Urothelium cell line (cell line): ENCODE results near the gene FUT2.

Experiments used
- DNase-seq: peaks from one replicate; pipeline ENCODE4 v3.0.0; 2011; ENCODE audit warnings: low spot score, mixed read lengths
- FAIRE-seq: peaks from 2 replicates; lab custom pipeline; 2011; peaks lifted over from hg19 to GRCh38; lab: Jason Lieb, UNC

Gene FUT2

DNA sequence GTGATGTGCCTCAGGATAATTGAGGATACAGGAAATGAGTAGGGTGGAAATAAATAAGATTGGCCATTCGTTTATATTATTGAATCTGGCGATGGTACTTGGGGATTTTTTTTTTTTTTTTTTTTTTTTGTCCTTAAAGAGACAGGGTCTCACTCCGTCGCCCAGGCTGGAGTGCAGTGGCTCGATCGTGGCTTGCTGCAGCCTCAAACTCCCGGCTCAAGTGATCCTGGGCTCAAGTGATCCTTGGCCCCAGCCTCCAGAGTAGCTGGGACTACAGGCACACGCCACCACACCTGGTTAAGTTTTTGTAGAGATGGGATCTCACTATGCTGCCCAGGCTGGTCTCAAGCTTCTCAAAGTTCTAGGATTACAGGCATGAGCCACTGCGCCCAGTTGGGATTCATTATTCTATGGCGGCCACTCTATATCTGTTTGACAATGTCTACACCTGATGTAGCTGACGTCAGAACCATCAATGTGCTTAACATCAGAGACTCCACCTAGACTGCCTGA, 26.5 kb downstream of the FUT2 start:
- no peak for DNase-seq
- no peak for FAIRE-seq

GRCh38 chr19:48724796-48725753, 29.3 kb downstream of the FUT2 start:
- FAIRE-seq (no peak), DNase-seq (peak; percentile 72)

- no peak for DNase-seq
These were observed 30.8 kb downstream of the FUT2 start for GRCh38 chr19:48726556-48726955.

DNA sequence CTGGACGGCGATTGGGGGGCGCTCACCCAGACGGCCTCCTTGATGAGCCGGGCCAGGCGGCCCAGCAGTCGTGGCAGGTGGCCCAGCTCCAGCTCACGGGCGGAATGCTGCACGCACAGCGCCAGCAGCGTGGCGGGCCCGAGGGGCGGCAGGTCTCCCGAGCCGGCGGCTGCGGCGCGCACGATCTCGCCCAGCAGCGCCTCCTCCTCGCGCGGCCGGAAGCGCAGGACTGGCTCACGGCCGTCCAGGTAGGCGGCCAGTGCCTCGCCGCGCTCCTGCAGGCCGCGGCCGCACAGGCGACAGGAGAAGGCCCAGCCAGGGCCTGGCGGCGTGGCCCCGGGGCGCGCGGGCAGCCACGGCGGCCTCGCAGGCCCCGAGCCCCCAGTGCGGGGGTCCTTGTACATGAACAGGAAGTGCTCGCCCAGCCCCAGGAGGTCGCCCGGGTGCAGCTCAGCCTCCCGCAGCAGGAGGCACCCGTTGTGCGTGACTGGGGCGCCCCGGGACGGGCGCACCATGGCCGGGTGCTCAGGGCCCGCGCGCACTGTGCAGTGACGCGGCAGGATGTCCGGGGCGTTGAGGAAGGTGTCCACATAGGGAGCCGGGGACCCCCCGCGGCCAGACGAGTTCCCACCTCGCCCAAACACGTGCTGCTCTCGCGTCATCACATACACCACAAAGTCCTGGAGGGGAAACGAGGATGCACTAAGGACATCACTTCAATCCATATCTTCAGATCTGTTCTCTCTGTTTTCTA, 33.3 kb downstream of the FUT2 start:
- no peak for FAIRE-seq
- DNase-seq, result no peak

More at GRCh38 chr19:48726556-48726955, 30.8 kb downstream of the FUT2 start:
- FAIRE-seq, result no peak

DNA sequence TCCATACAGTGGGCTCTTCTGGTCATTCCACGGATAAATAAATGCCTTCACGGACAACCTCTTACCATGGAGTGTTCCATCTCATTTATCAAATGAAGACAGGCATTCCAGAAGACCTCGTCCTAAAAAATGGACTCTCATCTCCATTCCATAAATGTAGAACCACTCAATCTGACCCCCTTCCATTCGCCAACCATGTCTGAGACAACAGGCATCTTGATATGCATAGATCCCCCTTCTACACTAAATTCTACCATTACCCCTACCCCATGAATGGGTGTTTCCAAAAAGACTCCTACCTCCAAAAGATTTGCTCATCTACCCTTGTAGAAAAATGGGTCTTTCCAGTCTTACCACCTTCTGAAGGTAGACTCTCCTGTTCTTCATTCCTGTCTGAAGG, 35.7 kb downstream of the FUT2 start:
- DNase-seq (no peak), FAIRE-seq (no peak)

DNA sequence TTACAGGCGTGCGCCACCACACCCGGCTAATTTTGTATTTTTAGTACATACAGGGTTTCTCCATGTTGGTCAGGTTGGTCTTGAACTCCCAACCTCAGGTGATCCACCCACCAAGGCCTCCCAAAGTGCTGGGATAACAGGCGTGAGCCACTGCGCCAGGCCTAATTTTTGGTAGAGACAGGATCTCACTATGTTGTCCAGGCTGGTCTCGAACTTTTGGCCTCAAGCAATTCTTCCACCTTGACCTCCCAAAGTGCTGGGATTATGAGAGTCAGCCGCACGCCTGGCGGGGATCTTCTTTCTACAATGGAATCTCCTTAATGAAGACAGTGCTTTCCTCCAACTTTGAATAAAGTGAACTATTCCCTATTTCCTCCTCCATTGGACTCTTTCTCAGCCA, 38.9 kb downstream of the FUT2 start:
- FAIRE-seq (no peak), DNase-seq (no peak)

DNA sequence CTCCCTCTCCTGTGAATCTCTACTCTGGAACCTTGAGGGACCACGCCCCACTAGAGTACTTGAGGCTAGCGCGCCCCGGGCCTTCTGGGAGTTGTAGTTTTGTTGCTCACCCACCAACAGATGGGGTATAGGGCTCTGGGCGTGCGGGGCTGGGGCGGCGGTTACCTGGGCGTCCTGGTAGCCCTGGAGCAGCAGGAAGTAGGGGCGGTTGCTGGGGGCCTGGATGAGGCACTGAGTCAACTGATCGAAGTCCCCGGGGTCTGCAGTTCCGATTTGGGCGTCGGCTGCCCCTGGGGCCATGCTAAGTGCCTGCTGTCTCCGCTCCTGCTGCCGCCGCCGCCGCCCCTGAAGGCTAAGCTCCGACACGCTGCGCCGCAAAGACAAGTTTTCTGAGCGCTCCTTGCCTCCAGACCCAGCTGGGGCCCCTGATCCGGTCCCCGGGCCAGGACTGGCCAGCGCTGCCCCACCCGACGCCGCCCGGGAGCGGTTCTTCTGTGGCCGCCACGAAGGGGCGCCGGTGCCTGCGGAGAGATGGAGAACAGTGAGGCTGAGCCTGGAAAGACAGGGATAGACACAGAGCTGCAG, 39.4 kb downstream of the FUT2 start:
- DNase-seq (no peak), FAIRE-seq (no peak)

DNA sequence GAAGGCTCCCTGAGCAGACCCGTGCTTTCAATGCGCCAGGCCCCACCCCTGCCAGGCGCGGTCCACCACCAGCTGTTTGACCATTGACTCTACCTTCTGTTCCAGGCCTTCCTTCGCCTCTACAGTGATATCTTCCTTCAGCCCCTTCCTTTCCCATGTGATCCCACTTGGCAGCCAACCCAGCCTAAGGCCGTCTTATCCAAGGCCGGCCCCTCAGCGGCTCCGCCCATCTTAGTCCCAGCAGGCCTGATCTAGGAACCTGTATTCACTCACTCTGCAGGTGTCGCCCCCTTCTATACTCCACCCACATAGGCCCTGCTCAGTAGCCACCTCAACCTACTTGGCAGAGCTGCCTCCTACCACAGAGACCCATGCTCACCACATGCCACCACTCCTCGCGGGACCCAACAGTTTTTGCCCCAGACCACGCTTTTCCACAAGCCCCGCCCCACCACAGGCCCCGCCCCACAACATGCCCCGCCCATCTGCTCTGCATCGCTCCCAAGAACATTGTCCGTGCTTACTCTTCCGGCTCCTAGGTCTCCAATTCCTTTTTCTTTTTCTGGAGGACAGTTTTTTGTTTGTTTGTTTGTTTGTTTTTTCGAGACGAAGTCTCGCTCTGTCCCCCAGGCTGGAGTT, 41.7 kb downstream of the FUT2 start:
- DNase-seq (no peak), FAIRE-seq (no peak)

GRCh38 chr19:48738557-48739403, 43.0 kb downstream of the FUT2 start:
- DNase-seq, result peak; percentile 99

DNA sequence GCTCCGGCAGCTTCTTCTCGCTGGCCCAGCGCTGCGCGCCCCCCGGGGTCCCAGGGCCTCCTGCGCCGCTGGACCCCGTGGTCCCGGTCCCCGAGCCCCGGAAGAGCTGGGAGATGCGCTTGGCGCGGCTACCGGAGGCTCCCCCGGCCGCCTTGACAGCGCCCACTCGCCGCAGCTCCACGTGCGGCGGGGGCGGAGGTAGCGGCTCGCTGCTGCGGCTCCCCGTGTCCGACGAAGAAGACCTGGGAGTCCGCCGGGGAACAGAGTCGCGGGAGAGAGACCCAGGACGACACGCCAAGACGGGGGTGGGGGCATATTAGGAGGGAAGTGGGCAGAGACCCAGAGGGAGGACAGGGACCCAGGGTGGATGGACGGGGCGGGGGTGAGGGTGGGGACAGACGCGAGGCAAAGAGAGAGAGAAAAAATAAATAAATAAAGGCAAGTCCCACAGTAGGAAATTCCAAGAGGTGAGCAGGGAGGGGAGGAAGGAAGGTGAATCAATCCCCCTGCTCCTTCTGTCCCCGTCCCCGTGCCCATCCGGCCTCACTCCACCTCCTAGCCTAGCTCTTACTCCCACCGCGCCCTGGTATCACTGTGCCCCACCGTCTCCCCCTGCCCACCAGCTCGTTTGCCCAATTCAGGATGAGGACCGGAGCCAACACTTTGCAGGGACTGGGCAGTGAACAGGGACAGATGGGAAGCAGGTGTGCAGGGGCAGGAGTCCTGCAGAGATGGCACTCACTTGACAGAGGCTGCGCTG, 43.8 kb downstream of the FUT2 start:
- DNase-seq (no peak), FAIRE-seq (no peak)

More at GRCh38 chr19:48738557-48739403, 43.0 kb downstream of the FUT2 start:
- peak; percentile 52 for FAIRE-seq

DNA sequence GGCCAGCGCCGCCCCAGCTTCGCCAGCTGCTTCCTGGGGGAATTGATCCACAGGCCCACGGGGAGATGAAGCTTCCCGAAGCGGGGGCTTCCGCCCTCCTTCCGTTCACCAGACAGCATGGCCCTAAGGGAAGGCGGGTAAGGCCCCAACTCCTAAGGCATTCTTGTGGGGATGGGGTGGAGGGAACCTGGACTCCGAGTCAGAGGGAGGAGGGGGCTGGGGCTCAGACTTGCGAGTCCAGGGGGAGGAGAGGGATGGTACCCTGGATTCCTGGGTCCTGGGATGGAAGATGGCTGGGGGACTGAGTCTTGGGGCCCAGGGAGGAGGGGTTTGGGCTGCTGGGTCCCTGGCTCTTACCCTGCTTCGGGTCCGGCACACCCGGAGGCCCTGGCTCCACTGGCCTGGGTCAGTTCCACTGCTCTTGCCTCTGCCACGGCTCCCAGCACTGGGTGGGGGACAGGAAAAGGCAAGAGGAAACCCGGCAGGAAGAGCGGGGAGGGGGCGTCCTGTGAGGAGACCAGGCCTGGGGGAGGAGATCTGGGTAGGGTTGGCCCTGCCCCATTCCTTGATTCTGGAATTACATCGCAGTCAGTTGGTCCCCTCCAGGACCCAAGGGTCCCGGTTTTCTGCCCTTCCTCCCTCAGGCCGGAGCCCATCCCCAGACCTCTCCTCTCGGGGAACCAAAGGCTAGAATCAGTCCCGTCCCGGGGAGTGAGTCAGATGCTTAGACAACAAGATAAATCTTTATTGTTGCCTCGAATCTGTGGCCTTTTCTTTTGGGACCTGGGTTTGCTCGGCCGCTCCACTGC, 44.6 kb downstream of the FUT2 start, which contains the start of gene RASIP1:
TSS of gene RASIP1 (minus strand) at position 447 of the 809 bp plus-strand sequence. CDS start at position 119, 328 bp downstream.
- DNase-seq (no peak), FAIRE-seq (no peak)

DNA sequence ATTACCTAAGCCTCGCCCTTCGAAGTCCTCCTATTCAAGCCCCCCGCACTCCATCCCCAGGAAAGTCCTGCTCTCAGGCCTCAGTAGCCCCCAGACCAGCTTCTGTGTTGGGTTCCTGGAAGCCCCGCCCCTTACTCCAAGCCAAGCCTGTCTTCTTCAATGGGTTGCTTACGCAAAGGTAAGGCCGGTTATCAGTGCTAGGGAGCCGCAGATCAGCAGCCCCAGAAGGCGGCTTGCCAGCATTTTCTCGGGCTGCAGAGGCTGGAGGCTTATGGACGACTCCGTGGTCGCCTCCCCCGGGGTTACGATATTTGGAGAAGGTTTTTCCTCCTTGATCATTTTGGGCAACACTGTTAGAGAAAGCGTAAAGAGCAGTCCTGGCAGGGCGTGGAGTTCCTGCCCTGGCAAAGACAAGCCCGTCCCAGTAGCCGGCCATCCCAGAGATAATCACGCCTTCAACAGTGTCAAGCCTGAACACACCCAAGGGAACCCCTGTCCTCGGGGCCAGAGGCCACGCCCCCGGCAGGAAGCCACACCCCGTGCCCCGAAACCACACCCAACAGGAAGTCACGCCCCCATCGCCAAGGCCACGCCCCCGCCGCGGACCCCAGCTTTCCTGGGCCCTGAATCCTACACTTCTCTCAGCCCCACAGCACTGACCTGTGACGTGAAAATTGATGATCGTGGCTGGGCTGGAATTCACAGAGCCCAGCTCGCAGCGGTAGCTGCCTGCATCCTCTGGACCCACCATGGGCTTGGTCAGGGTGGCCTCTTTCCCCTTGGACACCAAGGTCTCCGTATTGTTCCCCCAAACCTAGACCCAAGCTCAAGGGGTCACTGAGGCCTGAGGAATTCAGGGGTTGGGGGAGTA, 45.6 kb downstream of the FUT2 start:
- DNase-seq (peak; percentile 42), FAIRE-seq (no peak)

DNA sequence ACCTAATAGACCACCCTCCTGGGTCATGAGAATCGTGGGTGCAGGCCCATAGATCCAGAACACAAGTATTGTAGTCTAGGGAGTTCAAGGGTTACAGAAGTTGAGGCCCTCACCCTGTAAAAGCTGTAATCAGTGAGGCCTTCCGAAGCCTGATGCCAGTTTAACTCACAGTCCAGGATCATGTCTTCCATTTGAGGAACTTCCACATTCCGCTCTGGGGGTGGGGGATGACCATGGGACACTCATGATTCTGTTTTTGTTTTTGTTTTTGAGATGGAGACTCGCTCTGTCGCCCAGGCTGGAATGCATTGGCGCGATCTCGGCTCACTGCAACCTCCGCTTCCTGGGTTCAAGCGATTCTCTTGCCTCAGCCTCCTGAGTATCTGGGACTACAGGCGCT, 46.3 kb downstream of the FUT2 start:
- no peak for DNase-seq
- FAIRE-seq, result no peak

DNA sequence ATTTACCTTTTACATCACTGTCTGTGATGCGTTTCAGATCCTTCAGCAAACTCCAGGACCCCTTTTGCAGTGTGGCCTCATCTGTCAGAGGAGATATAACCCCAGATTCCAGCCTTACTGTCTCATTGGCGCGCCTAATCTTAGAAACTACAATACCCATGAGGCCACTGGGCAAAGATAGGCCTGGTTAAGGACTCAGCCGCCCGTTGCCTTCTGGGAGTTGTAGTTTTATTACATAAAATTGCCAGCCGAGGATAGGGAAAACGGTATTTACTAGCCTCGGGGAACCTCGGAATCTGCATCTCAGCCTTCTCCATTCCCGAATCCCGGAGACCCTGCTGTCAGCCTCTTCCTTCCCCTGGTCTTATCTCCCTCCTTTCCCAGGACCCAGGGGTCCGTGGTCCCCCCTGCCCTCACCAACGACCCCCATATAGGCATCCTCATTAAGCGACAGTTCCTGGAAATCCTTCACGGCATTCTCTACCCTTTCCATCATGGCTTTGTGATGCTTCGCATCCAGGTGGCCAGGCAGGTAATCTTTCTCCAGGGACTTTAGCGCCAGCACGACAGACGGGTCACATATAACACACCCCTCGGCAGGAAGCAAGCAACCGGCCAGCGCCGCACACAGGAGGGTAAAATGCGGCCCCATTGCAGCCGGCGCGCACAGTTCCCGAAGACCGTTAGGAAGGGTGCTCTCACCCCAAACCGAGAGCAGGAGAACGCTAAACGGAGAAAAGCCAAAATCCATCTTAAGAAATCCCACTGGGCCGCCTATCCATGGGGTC, 49.6 kb downstream of the FUT2 start:
- FAIRE-seq, result no peak
- DNase-seq, result peak; percentile 66

DNA sequence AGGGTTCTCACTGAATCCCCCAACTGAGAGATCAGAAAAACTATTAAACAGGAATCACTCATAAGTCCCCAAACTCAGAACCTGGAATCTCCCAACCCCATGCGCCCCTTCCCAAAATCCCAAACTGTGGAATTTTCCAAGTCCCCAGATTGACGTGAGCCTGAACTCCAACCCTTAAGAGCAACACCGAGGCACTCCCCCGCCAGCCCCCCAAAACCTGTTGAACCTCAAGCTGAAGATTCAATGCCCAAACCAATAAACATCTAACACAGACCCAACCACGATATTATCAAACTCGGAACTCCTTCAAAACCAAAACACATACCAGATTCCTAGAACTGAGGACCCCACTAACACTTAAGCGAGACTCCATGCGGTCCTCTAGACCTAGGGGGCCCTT, 50.3 kb downstream of the FUT2 start:
- FAIRE-seq (no peak), DNase-seq (no peak)
